ENCODE data around the gene ACVRL1. TPM values are rescaled to one million over a fixed set of nuclear protein-coding genes. Genes with fewer than 3 reads are reported as not detected.
A peak's percentile ranks its signal among the peaks of the same experiment; 100 is the strongest.

Gene ACVRL1
- total and polyA plus RNA-seq, 9 of the 15 experiments (the other 6 are each of a cell fraction or from before 2014, with no cell fraction given): 0.07 to 1.4 (median 0.30) TPM

DNA sequence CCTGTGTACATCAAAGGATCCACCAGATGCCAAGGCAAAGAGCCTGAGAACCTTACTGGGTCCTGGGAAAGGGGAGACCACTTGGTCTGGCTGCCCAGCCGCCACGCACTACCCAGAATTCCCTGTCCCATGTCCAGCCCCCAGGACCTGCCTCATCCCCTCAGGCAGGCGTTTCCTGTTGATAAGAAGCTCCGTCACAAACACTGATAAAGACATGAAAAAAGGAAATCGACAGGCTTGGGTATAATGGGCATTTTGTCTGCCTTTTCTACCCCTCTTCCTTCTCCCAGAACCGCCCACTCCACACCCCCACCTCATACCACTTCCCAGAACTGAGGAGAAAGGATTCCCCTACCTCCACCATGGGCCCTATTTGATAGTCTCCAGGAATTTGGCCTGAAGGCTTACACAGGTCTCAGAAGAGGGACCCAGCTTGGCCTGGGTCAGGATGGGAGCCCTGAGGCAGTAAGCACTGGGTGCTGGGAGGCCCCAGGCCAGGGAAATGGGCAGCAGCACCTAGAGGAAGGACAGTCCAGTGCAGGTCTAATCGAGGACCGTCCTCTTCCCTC, 18.8 kb downstream of the ACVRL1 start (continued):
- TF ChIP-seq MYBL2 (IDR thresholded peaks at IDR 0.05; ENCODE audit: low read depth): no peak
- TF ChIP-seq MYBL2 (CRISPR knock-in tag; IDR thresholded peaks at IDR 0.05; ENCODE audit: borderline replicate concordance): no peak
- TF ChIP-seq ILK (tag; IDR thresholded peaks at IDR 0.05; ENCODE audit: borderline replicate concordance, low read depth): no peak
- TF ChIP-seq KDM4B (IDR thresholded peaks at IDR 0.05; ENCODE audit: borderline replicate concordance in 2 of 2, low read depth in 1 of 2): no peak
- TF ChIP-seq HSF4 (CRISPR knock-in tag; IDR thresholded peaks at IDR 0.05; ENCODE audit: borderline replicate concordance): peak; percentile 11; the same call in 1 of the 2 replicates
- no peak for TF ChIP-seq ZNF57 (CRISPR knock-in tag; IDR thresholded peaks at IDR 0.05)
- TF ChIP-seq MYNN (IDR thresholded peaks at IDR 0.05): 0 out of 2 replicates have a peak, but pooled peaks have one; percentile 13
- no peak for TF ChIP-seq MYNN (CRISPR knock-in tag; IDR thresholded peaks at IDR 0.05)
- TF ChIP-seq CBX2 (IDR thresholded peaks at IDR 0.05; ENCODE audit: insufficient read depth, low read length, poor library complexity, severe bottlenecking): no peak
- no peak for TF ChIP-seq EZH2 (IDR thresholded peaks at IDR 0.05; ENCODE audit: borderline replicate concordance, low read depth, low read length)
- TF ChIP-seq, protein P1, sequence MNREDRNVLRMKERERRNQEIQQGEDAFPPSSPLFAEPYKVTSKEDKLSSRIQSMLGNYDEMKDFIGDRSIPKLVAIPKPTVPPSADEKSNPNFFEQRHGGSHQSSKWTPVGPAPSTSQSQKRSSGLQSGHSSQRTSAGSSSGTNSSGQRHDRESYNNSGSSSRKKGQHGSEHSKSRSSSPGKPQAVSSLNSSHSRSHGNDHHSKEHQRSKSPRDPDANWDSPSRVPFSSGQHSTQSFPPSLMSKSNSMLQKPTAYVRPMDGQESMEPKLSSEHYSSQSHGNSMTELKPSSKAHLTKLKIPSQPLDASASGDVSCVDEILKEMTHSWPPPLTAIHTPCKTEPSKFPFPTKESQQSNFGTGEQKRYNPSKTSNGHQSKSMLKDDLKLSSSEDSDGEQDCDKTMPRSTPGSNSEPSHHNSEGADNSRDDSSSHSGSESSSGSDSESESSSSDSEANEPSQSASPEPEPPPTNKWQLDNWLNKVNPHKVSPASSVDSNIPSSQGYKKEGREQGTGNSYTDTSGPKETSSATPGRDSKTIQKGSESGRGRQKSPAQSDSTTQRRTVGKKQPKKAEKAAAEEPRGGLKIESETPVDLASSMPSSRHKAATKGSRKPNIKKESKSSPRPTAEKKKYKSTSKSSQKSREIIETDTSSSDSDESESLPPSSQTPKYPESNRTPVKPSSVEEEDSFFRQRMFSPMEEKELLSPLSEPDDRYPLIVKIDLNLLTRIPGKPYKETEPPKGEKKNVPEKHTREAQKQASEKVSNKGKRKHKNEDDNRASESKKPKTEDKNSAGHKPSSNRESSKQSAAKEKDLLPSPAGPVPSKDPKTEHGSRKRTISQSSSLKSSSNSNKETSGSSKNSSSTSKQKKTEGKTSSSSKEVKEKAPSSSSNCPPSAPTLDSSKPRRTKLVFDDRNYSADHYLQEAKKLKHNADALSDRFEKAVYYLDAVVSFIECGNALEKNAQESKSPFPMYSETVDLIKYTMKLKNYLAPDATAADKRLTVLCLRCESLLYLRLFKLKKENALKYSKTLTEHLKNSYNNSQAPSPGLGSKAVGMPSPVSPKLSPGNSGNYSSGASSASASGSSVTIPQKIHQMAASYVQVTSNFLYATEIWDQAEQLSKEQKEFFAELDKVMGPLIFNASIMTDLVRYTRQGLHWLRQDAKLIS (CRISPR knock-in tag; IDR thresholded peaks at IDR 0.05): no peak
- TF ChIP-seq NEUROD1 (IDR thresholded peaks at IDR 0.05; ENCODE audit: borderline replicate concordance, low read depth, low read length, partially characterized antibody): no peak
- no peak for TF ChIP-seq XRCC3 (IDR thresholded peaks at IDR 0.05)
- TF ChIP-seq SMARCA4 (IDR thresholded peaks at IDR 0.05): peak; percentile 83
- TF ChIP-seq, protein P2, sequence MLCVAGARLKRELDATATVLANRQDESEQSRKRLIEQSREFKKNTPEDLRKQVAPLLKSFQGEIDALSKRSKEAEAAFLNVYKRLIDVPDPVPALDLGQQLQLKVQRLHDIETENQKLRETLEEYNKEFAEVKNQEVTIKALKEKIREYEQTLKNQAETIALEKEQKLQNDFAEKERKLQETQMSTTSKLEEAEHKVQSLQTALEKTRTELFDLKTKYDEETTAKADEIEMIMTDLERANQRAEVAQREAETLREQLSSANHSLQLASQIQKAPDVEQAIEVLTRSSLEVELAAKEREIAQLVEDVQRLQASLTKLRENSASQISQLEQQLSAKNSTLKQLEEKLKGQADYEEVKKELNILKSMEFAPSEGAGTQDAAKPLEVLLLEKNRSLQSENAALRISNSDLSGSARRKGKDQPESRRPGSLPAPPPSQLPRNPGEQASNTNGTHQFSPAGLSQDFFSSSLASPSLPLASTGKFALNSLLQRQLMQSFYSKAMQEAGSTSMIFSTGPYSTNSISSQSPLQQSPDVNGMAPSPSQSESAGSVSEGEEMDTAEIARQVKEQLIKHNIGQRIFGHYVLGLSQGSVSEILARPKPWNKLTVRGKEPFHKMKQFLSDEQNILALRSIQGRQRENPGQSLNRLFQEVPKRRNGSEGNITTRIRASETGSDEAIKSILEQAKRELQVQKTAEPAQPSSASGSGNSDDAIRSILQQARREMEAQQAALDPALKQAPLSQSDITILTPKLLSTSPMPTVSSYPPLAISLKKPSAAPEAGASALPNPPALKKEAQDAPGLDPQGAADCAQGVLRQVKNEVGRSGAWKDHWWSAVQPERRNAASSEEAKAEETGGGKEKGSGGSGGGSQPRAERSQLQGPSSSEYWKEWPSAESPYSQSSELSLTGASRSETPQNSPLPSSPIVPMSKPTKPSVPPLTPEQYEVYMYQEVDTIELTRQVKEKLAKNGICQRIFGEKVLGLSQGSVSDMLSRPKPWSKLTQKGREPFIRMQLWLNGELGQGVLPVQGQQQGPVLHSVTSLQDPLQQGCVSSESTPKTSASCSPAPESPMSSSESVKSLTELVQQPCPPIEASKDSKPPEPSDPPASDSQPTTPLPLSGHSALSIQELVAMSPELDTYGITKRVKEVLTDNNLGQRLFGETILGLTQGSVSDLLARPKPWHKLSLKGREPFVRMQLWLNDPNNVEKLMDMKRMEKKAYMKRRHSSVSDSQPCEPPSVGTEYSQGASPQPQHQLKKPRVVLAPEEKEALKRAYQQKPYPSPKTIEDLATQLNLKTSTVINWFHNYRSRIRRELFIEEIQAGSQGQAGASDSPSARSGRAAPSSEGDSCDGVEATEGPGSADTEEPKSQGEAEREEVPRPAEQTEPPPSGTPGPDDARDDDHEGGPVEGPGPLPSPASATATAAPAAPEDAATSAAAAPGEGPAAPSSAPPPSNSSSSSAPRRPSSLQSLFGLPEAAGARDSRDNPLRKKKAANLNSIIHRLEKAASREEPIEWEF (CRISPR knock-in tag; IDR thresholded peaks at IDR 0.05): no peak
- TF ChIP-seq, protein P3, sequence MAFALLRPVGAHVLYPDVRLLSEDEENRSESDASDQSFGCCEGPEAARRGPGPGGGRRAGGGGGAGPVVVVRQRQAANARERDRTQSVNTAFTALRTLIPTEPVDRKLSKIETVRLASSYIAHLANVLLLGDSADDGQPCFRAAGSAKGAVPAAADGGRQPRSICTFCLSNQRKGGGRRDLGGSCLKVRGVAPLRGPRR (CRISPR knock-in tag; IDR thresholded peaks at IDR 0.05): no peak
- TF ChIP-seq, protein P4, sequence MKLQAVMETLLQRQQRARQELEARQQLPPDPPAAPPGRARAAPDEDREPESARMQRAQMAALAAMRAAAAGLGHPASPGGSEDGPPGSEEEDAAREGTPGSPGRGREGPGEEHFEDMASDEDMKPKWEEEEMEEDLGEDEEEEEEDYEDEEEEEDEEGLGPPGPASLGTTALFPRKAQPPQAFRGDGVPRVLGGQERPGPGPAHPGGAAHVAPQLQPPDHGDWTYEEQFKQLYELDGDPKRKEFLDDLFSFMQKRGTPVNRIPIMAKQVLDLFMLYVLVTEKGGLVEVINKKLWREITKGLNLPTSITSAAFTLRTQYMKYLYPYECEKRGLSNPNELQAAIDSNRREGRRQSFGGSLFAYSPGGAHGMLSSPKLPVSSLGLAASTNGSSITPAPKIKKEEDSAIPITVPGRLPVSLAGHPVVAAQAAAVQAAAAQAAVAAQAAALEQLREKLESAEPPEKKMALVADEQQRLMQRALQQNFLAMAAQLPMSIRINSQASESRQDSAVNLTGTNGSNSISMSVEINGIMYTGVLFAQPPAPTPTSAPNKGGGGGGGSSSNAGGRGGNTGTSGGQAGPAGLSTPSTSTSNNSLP (IDR thresholded peaks at IDR 0.05; ENCODE audit: borderline replicate concordance, low read depth, low read length): 0 out of 2 replicates have a peak, but pooled peaks have one; percentile 19
